ENCODE measurements around the gene CFDP1.
A peak's percentile ranks its signal among the peaks of the same experiment; 100 is the strongest.

The CFDP1 gene

GRCh38 chr16:75479421-75479990 is 46.2 kb upstream of the CFDP1 start:
- Histone ChIP-seq H3K27ac (replicated peaks) (no peak overlapping the region), H3K4me3 (replicated peaks; ENCODE audit: insufficient read depth, low read length) (no peak overlapping the region), H3K27me3 (ENCODE audit: insufficient read depth, poor library complexity, severe bottlenecking) (no peaks in the 10 kb centered on the region)
- TF ChIP-seq CTCF (IDR thresholded peaks at IDR 0.05; ENCODE audit: insufficient read depth, low read length) (no peak), POLR2AphosphoS5 (IDR thresholded peaks at IDR 0.05; ENCODE audit: low read depth) (no peak), SPI1 (IDR thresholded peaks at IDR 0.05; ENCODE audit: borderline replicate concordance, low read depth) (no peak)
- no peak for DNase-seq (ENCODE audit: low read depth in 1 of 2, low spot score in 1 of 2)

- no peaks in the 10 kb centered on the region for H3K27me3 ChIP-seq (ENCODE audit: insufficient read depth, poor library complexity, severe bottlenecking)
- no peak overlapping the region for H3K27ac ChIP-seq (replicated peaks)
- DNase-seq (ENCODE audit: low read depth in 1 of 2, low spot score in 1 of 2), result no peak
- no peak overlapping the region for H3K4me3 ChIP-seq (replicated peaks; ENCODE audit: insufficient read depth, low read length)
- TF ChIP-seq CTCF (IDR thresholded peaks at IDR 0.05; ENCODE audit: insufficient read depth, low read length), result no peak
- TF ChIP-seq GABPA (IDR thresholded peaks at IDR 0.05; ENCODE audit: low read depth), result no peak
- no peak for TF ChIP-seq POLR2AphosphoS5 (IDR thresholded peaks at IDR 0.05; ENCODE audit: low read depth)
- no peak for TF ChIP-seq SPI1 (IDR thresholded peaks at IDR 0.05; ENCODE audit: borderline replicate concordance, low read depth)
- no peak for TF ChIP-seq REST (IDR thresholded peaks at IDR 0.05; ENCODE audit: insufficient replicate concordance, low read depth)
Observed at GRCh38 chr16:75478480-75479345, 45.4 kb upstream of the CFDP1 start.

- H3K27ac ChIP-seq (replicated peaks), result no peak overlapping the region
- DNase-seq (ENCODE audit: low read depth in 1 of 2, low spot score in 1 of 2), result peak; percentile 17 to 25
- no peak for TF ChIP-seq POLR2AphosphoS5 (IDR thresholded peaks at IDR 0.05; ENCODE audit: low read depth)
- TF ChIP-seq REST (IDR thresholded peaks at IDR 0.05; ENCODE audit: insufficient replicate concordance, low read depth), result no peak
- no peak for TF ChIP-seq GABPA (IDR thresholded peaks at IDR 0.05; ENCODE audit: low read depth)
- H3K4me3 ChIP-seq (replicated peaks; ENCODE audit: insufficient read depth, low read length), result no peak overlapping the region
- H3K27me3 ChIP-seq (ENCODE audit: insufficient read depth, poor library complexity, severe bottlenecking), result no peaks in the 10 kb centered on the region
Observed at GRCh38 chr16:75477680-75478473, 44.6 kb upstream of the CFDP1 start.

- DNase-seq (ENCODE audit: low read depth in 1 of 2, low spot score in 1 of 2), result no peak
- Histone ChIP-seq H3K27me3 (ENCODE audit: insufficient read depth, poor library complexity, severe bottlenecking) (no peaks in the 10 kb centered on the region), H3K4me3 (replicated peaks; ENCODE audit: insufficient read depth, low read length) (no peak overlapping the region), H3K27ac (replicated peaks) (no peak overlapping the region)
- no peak for TF ChIP-seq GABPA (IDR thresholded peaks at IDR 0.05; ENCODE audit: low read depth)
- no peak for TF ChIP-seq REST (IDR thresholded peaks at IDR 0.05; ENCODE audit: insufficient replicate concordance, low read depth)
- no peak for TF ChIP-seq CTCF (IDR thresholded peaks at IDR 0.05; ENCODE audit: insufficient read depth, low read length)
- no peak for TF ChIP-seq SPI1 (IDR thresholded peaks at IDR 0.05; ENCODE audit: borderline replicate concordance, low read depth)
- TF ChIP-seq POLR2AphosphoS5 (IDR thresholded peaks at IDR 0.05; ENCODE audit: low read depth), result no peak
Observed at GRCh38 chr16:75476817-75477216, 43.5 kb upstream of the CFDP1 start.
